B cell (primary cell): Measurements from ENCODE around the gene FAR1.

ENCODE experiments used
- CTCF ChIP-seq: fragments of 200-600 bp; IDR thresholded peaks from one replicate; pipeline ENCODE4 v1.8.0; 2022; ENCODE audit warnings: antibody characterized with exemption, mild to moderate bottlenecking
- EZH2 ChIP-seq: IDR thresholded peaks from 2 replicates; pipeline ENCODE4 v1.6.1; 2012; ENCODE audit warnings: borderline replicate concordance, low read depth, mild to moderate bottlenecking, moderate library complexity, low read length; ENCODE audit not compliant: insufficient read depth, poor library complexity, severe bottlenecking

GRCh38 chr11:13635290-13635689, 33.2 kb upstream of the FAR1 start:
- TF ChIP-seq CTCF (no peak), EZH2 (no peak)
